Measurements from ENCODE around the gene GEMIN4.

GRCh38 chr17:728911-729310 is 23.2 kb downstream of the GEMIN4 start:
- TF ChIP-seq EZH2 (IDR thresholded peaks at IDR 0.05) (no peak), CTCF (IDR thresholded peaks at IDR 0.05) (no peak), EZH2phosphoT487 (IDR thresholded peaks at IDR 0.05) (no peak)

Data from neural progenitor cell (in vitro differentiated cells).